CD4-positive, alpha-beta T cell (primary cell): Measurements from ENCODE around the gene BLOC1S4. TPM values are rescaled to one million over a fixed set of nuclear protein-coding genes. Genes with fewer than 3 reads are reported as not detected.
A peak's percentile ranks its signal among the peaks of the same experiment; 100 is the strongest.

Experiments
- ATAC-seq: fragments of 200-7000 bp; cut with Tn5 transposase; one replicate; pipeline ENCODE4 v1.10.0; 2022; ENCODE audit warnings: mild to moderate bottlenecking; ENCODE audit not compliant: poor library complexity
- CTCF ChIA-PET: fragments of 350-600 bp; sonication (Branson Sonifier 250); formaldehyde crosslinking; loops from one replicate; lab custom pipeline; 2021; ENCODE audit warnings: antibody characterized with exemption, inconsistent platforms; lab: Charles Lee
- POLR2A ChIA-PET: fragments of 350-600 bp; sonication (Branson Sonifier 250); formaldehyde crosslinking; loops from one replicate; lab custom pipeline; 2021; ENCODE audit warnings: antibody characterized with exemption, inconsistent platforms; lab: Charles Lee
- DNase-seq, 14 experiments: peaks; one replicate each; pipeline ENCODE4 v3.0.0-alpha.2; 2013 to 2020; ENCODE audit warnings: mixed read lengths in 2 of 14
- H3K27ac ChIP-seq, 2 donors: one replicate each; pipeline versions ENCODE4 v1.5.1 to v1.7.0; 2013; ENCODE audit warnings: low read length in 2 of 2, low read depth in 1 of 2, mild to moderate bottlenecking in 1 of 2
- H3K27me3 ChIP-seq, 2 experiments: 1 replicate in 1 of 2; 2 replicates in 1 of 2; pipeline versions ENCODE4 v1.6.1 to v1.7.0; 2013; ENCODE audit warnings: low read length in 2 of 2, control low read depth in 1 of 2, mild to moderate bottlenecking in 1 of 2, moderate library complexity in 1 of 2; ENCODE audit not compliant: insufficient read depth in 2 of 2, control insufficient read depth in 1 of 2
- H3K36me3 ChIP-seq: one replicate; pipeline ENCODE4 v1.6.1; 2013; ENCODE audit warnings: low read length, control low read depth; ENCODE audit not compliant: insufficient read depth
- H3K4me1 ChIP-seq: one replicate; pipeline ENCODE4 v1.6.1; 2013; ENCODE audit warnings: low read length, control low read depth; ENCODE audit not compliant: insufficient read depth
- H3K4me3 ChIP-seq: one replicate; pipeline ENCODE4 v1.5.1; 2013; ENCODE audit warnings: mild to moderate bottlenecking, low read length, moderate library complexity
- H3K9me3 ChIP-seq, 2 experiments: 1 replicate in 1 of 2; 2 replicates in 1 of 2; pipeline versions ENCODE4 v1.6.1 to v1.7.0; 2013; ENCODE audit warnings: low read length in 2 of 2, mild to moderate bottlenecking in 2 of 2, control low read depth in 1 of 2, moderate library complexity in 1 of 2; ENCODE audit not compliant: control insufficient read depth in 1 of 2, insufficient read depth in 1 of 2
- H3K27ac Mint-ChIP-seq: one replicate; pipeline ENCODE4 v1.8.0; 2020; ENCODE audit warnings: mixed read lengths
- H3K27me3 Mint-ChIP-seq: one replicate; pipeline ENCODE4 v1.8.0; 2021; ENCODE audit warnings: mixed read lengths
- H3K36me3 Mint-ChIP-seq: one replicate; pipeline ENCODE4 v1.8.0; 2021; ENCODE audit warnings: low read depth, mixed read lengths
- H3K4me1 Mint-ChIP-seq: one replicate; pipeline ENCODE4 v1.8.0; 2021; ENCODE audit warnings: low read depth, mixed read lengths
- H3K4me3 Mint-ChIP-seq: one replicate; pipeline ENCODE4 v1.8.0; 2020; ENCODE audit warnings: mild to moderate bottlenecking, mixed read lengths
- H3K9me3 Mint-ChIP-seq: one replicate; pipeline ENCODE4 v1.8.0; 2020; ENCODE audit warnings: mixed read lengths
- CTCF ChIP-seq: fragments of 200-600 bp; IDR thresholded peaks from one replicate; pipeline ENCODE4 v1.8.0; 2022; ENCODE audit warnings: antibody characterized with exemption, mild to moderate bottlenecking
- intact Hi-C, 2 experiments: fragments of 100-400 bp; cut with DNase I in 1 of 2; cut with micrococcal nuclease in 1 of 2; formaldehyde crosslinking; loops; one replicate each; pipeline versions ENCODE4 v1.15.1 to v1.9.0; 2023 to 2025; cut with DNase I, micrococcal nuclease
- total RNA-seq, 174 experiments: library from RNA in 2 of 174; stranded (reverse) in 2 of 174; gene quantifications; one replicate each; pipeline ENCODE4 v1.2.3 and lab custom pipeline; 2021 to 2026

BLOC1S4 gene
- total RNA-seq, 2 experiments from 2014 or later = 24.6 to 27.6 TPM

- Mint-ChIP-seq H3K4me1 (peaks cover 12% of the 10 kb centered on the region), H3K27me3 (no peaks in the 10 kb centered on the region), H3K27ac (no peak overlapping the region), H3K9me3 (no peaks in the 10 kb centered on the region), H3K36me3 (no peaks in the 10 kb centered on the region), H3K4me3 (no peak overlapping the region)
- Histone ChIP-seq H3K4me3 (no peak overlapping the region), H3K36me3 (no peaks in the 10 kb centered on the region), H3K9me3 (no peaks in the 10 kb centered on the region), H3K27me3 (no peaks in the 10 kb centered on the region), H3K27ac (no peak overlapping the region), H3K4me1 (peaks cover 7% of the 10 kb centered on the region)
- ChIA-PET POLR2A (no interaction called here), CTCF (no interaction called here)
- TF ChIP-seq CTCF = no peak
- ATAC-seq (no peak), DNase-seq (no peak)
- intact Hi-C loops = no loop called here
Observed at GRCh38 chr4:6731318-6731675, 15.3 kb downstream of the BLOC1S4 start.

- DNase-seq (no peak), ATAC-seq (no peak)
- no peak for TF ChIP-seq CTCF
- Histone ChIP-seq H3K4me3 (no peak overlapping the region), H3K4me1 (peaks cover 7% of the 10 kb centered on the region), H3K9me3 (no peaks in the 10 kb centered on the region), H3K27me3 (no peaks in the 10 kb centered on the region), H3K27ac (no peak overlapping the region), H3K36me3 (no peaks in the 10 kb centered on the region)
- Mint-ChIP-seq H3K36me3 (no peaks in the 10 kb centered on the region), H3K9me3 (no peaks in the 10 kb centered on the region), H3K4me3 (no peak overlapping the region), H3K4me1 (peaks cover 12% of the 10 kb centered on the region), H3K27ac (no peak overlapping the region), H3K27me3 (no peaks in the 10 kb centered on the region)
- intact Hi-C loops = no loop called here
- POLR2A ChIA-PET = no interaction called here
- CTCF ChIA-PET = no interaction called here
Observed at GRCh38 chr4:6731780-6732179, 15.8 kb downstream of the BLOC1S4 start.

- Histone ChIP-seq H3K36me3 (no peaks in the 10 kb centered on the region), H3K27me3 (no peaks in the 10 kb centered on the region), H3K9me3 (no peaks in the 10 kb centered on the region), H3K4me3 (no peak overlapping the region), H3K4me1 (peaks cover 7% of the 10 kb centered on the region), H3K27ac (no peak overlapping the region)
- no peak overlapping the region for H3K4me3 Mint-ChIP-seq
- no peak overlapping the region for H3K27ac Mint-ChIP-seq
- no peak for TF ChIP-seq CTCF
- ChIA-PET CTCF (no interaction called here), POLR2A (no interaction called here)
- no peaks in the 10 kb centered on the region for H3K27me3 Mint-ChIP-seq
- H3K9me3 Mint-ChIP-seq = no peaks in the 10 kb centered on the region
- DNase-seq (peak in 1 of 14 experiments; percentile 32), ATAC-seq (no peak)
- intact Hi-C loops = no loop called here
- H3K4me1 Mint-ChIP-seq = peaks cover 11% of the 10 kb centered on the region
- no peaks in the 10 kb centered on the region for H3K36me3 Mint-ChIP-seq
Observed at GRCh38 chr4:6732441-6733357, 16.7 kb downstream of the BLOC1S4 start.
